Kidney (tissue), 14 donors: ENCODE measurements around the gene ZBTB9. TPM values are rescaled to one million over a fixed set of nuclear protein-coding genes. Genes with fewer than 3 reads are reported as not detected.
"Not testable (repeated sequence)": the region's sequence is repeated elsewhere in the genome, so short reads cannot be mapped to it uniquely, and the experiment has no call there.

Experiments used
- DNase-seq, 5 donors: peaks; one replicate each; pipeline ENCODE4 v3.0.0-alpha.2; 2013 to 2020
- FAIRE-seq: peaks from 2 replicates; lab custom pipeline; 2012; peaks lifted over from hg19 to GRCh38; lab: Jason Lieb, UNC
- H3K27ac ChIP-seq, 2 donors: one replicate each; pipeline ENCODE4 v1.7.0; 2013; ENCODE audit warnings: low read depth in 2 of 2, low read length in 2 of 2, inconsistent platforms in 1 of 2
- H3K27me3 ChIP-seq: one replicate; pipeline ENCODE4 v1.7.1; 2013; ENCODE audit warnings: low read length, inconsistent platforms; ENCODE audit not compliant: control insufficient read depth, insufficient read depth
- H3K36me3 ChIP-seq, 3 donors: one replicate each; pipeline versions ENCODE4 v1.7.0 to v1.7.1; 2013; ENCODE audit warnings: low read length in 3 of 3, control low read depth in 1 of 3, inconsistent platforms in 1 of 3; ENCODE audit not compliant: insufficient read depth in 3 of 3, control insufficient read depth in 2 of 3
- H3K4me1 ChIP-seq, 3 donors: one replicate each; pipeline versions ENCODE4 v1.7.0 to v1.7.1; 2013; ENCODE audit warnings: low read length in 3 of 3, inconsistent platforms in 1 of 3, low read depth in 1 of 3; ENCODE audit not compliant: control insufficient read depth in 2 of 3, insufficient read depth in 2 of 3
- H3K4me3 ChIP-seq, 3 donors: one replicate each; pipeline versions ENCODE4 v1.7.0 to v1.8.1; 2013; ENCODE audit warnings: low read length in 3 of 3, control low read depth in 1 of 3, inconsistent platforms in 1 of 3
- H3K9ac ChIP-seq, 3 donors: one replicate each; pipeline versions ENCODE4 v1.7.0 to v1.7.1; 2013; ENCODE audit warnings: low read length in 3 of 3, control low read depth in 1 of 3, inconsistent platforms in 1 of 3
- H3K9me3 ChIP-seq, 3 donors: one replicate each; pipeline versions ENCODE4 v1.7.0 to v1.7.1; 2013; ENCODE audit warnings: low read length in 3 of 3, control low read depth in 1 of 3, inconsistent platforms in 1 of 3; ENCODE audit not compliant: control insufficient read depth in 2 of 3, insufficient read depth in 1 of 3
- intact Hi-C: fragments of 100-400 bp; cut with DNase I; formaldehyde crosslinking; loops from one replicate; pipeline ENCODE4 v1.11.1; 2022
- polyA plus RNA-seq: library from polyadenylated mRNA; stranded (reverse); fragments of 350-450 nt; fragmentation: Illumina TruSeq; extraction: RNeasy Lipid Tissue Mini Kit (QIAGEN cat#74804); gene quantifications from one replicate; pipeline ENCODE4 v1.2.3, GENCODE V29; 2014; ENCODE audit warnings: low read depth, low replicate concordance; ENCODE audit not compliant: insufficient read depth
- total RNA-seq: library from RNA; stranded (reverse); fragmentation: NEBNext Ultra II Directional; extraction: Animal tissue kit (Norgen Biotek cat#: 25700); gene quantifications from one replicate; pipeline ENCODE4 v1.2.1, GENCODE V29; 2021
- TF ChIP-seq, protein P1 (sequence below): IDR thresholded peaks from 3 replicates; pipeline ENCODE4 v1.5.1; 2012; ENCODE audit warnings: mild to moderate bottlenecking, moderate library complexity, borderline replicate concordance; ENCODE audit not compliant: insufficient read depth; ENCODE audit errors: extremely low read depth
- donor health status: control.
- donor health status: control.
- donor health status: control.
- donor health status: control.
- donor health status: control.
- donor health status: DM: yes; HTN: yes; CAD: no.
- donor health status: Normal renal cell carcinoma (clear cell type).

ZBTB9 gene
- total and polyA plus RNA-seq, 2 donors from 2014 or later = 6.4 to 11.5 TPM

DNA sequence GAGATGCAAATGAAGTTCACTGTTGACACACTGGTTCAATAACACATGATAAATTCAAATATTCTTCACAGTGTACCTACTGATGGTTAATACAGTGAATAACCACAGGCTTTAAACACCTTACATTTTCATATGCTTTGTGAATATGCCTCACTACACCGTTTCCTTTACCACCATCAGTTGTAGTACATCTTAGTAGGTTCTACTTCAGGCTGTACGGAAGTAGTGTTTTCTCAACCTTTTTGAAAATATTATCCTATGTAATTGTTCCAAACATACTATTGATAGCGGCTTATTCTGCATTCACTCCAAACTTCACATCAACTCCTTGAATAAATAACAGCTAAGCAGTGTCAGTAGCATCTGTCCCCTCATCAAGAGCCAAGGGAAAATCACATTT, 15.3 kb downstream of the ZBTB9 start:
- DNase-seq (no peak), FAIRE-seq (no peak)
- Histone ChIP-seq H3K4me1 (no peaks in the 10 kb centered on the region), H3K9me3 (no peaks in the 10 kb centered on the region), H3K36me3 (no peaks in the 10 kb centered on the region), H3K27me3 (no peaks in the 10 kb centered on the region), H3K9ac (no peak overlapping the region), H3K4me3 (no peak overlapping the region), H3K27ac (no peak overlapping the region)
- intact Hi-C loops = no loop called here
- TF ChIP-seq, protein P1, sequence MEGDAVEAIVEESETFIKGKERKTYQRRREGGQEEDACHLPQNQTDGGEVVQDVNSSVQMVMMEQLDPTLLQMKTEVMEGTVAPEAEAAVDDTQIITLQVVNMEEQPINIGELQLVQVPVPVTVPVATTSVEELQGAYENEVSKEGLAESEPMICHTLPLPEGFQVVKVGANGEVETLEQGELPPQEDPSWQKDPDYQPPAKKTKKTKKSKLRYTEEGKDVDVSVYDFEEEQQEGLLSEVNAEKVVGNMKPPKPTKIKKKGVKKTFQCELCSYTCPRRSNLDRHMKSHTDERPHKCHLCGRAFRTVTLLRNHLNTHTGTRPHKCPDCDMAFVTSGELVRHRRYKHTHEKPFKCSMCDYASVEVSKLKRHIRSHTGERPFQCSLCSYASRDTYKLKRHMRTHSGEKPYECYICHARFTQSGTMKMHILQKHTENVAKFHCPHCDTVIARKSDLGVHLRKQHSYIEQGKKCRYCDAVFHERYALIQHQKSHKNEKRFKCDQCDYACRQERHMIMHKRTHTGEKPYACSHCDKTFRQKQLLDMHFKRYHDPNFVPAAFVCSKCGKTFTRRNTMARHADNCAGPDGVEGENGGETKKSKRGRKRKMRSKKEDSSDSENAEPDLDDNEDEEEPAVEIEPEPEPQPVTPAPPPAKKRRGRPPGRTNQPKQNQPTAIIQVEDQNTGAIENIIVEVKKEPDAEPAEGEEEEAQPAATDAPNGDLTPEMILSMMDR = no peak

DNA sequence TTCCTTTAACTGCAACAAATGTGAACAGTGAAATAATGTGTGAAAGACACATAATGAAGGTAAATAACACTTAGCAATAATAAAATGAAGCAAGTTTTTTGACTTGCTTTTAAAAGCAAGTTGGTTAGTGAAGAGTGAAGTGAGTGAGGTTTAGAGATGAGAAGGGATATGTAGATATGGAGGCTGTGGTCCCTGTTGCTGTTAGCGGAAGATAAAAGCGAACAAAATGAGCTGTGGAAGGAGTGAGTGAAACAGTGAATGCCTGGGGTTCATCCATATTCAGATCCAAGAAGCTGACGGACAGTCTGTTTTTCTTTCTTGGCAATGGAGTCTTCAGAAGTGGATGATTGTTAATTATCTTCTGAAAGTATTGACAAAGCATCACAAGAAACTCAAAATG, 23.5 kb downstream of the ZBTB9 start:
- FAIRE-seq (no peak), DNase-seq (no peak)
- Histone ChIP-seq H3K9me3 (no peaks in the 10 kb centered on the region), H3K9ac (no peak overlapping the region), H3K27me3 (no peaks in the 10 kb centered on the region), H3K36me3 (no peaks in the 10 kb centered on the region), H3K4me3 (no peak overlapping the region), H3K4me1 (no peaks in the 10 kb centered on the region), H3K27ac (no peak overlapping the region)
- TF ChIP-seq, protein P1 = no peak
- intact Hi-C loops = no loop called here

DNA sequence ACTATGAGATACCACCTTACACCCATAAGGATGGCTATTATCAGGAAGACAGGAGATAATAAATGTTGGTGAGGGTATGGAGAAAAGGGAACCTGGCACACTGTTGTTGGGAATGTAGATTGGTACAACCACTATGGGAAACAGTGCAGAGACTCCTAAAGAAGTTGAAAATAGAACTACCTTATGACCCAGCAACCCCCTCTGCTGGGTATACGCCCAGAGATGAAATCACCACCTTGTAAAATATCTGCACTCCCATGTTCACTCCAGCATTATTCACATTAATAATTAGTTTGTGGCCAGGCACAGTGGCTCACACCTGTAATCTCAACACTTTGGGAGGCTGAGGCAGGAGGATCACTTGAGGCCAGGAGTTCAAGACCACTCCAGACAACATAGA, 26.8 kb downstream of the ZBTB9 start:
- intact Hi-C loops = no loop called here
- no peak overlapping the region for H3K9ac ChIP-seq
- no peaks in the 10 kb centered on the region for H3K27me3 ChIP-seq
- H3K4me3 ChIP-seq = no peak overlapping the region
- no peak for DNase-seq
- H3K9me3 ChIP-seq = no peaks in the 10 kb centered on the region
- no peak overlapping the region for H3K27ac ChIP-seq
- FAIRE-seq = no peak
- H3K36me3 ChIP-seq = no peaks in the 10 kb centered on the region
- TF ChIP-seq, protein P1 = no peak
- no peaks in the 10 kb centered on the region for H3K4me1 ChIP-seq

DNA sequence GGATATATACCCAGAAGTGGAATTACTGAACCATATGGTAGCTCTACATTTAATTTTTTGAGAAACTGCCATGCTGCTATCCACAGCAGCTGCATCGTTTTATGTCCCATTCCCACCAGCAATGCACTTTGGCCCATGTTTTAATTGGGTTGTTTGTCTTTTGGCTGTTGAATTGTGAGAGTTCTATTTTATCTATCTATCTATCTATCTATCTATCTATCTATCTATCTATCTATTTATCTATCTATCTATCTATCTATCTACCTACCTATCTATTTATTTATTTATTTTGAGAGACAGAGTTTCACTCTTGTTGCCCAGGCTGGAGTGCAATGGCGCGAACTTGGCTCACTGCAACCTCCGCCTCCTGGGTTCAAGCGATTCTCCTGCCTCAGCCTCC, 28.2 kb downstream of the ZBTB9 start:
- H3K27ac ChIP-seq, H3K4me3 ChIP-seq, H3K36me3 ChIP-seq, DNase-seq, H3K27me3 ChIP-seq, H3K9me3 ChIP-seq, H3K9ac ChIP-seq, H3K4me1 ChIP-seq, FAIRE-seq, intact Hi-C loops: not testable (repeated sequence)
